Stimulated activated CD4-positive, alpha-beta T cell treated with anti-CD3 and anti-CD28 coated beads, Interleukin-4, amount 100 ng/mL, for 1 hour (primary cell): ENCODE results near the gene ARHGAP42.
"Not testable (repeated sequence)": the region's sequence is repeated elsewhere in the genome, so short reads cannot be mapped to it uniquely, and the experiment has no call there.

ENCODE experiments used
- DNase-seq: peaks from one replicate; pipeline ENCODE4 v3.0.0-alpha.2; 2020

The ARHGAP42 gene, protein sequence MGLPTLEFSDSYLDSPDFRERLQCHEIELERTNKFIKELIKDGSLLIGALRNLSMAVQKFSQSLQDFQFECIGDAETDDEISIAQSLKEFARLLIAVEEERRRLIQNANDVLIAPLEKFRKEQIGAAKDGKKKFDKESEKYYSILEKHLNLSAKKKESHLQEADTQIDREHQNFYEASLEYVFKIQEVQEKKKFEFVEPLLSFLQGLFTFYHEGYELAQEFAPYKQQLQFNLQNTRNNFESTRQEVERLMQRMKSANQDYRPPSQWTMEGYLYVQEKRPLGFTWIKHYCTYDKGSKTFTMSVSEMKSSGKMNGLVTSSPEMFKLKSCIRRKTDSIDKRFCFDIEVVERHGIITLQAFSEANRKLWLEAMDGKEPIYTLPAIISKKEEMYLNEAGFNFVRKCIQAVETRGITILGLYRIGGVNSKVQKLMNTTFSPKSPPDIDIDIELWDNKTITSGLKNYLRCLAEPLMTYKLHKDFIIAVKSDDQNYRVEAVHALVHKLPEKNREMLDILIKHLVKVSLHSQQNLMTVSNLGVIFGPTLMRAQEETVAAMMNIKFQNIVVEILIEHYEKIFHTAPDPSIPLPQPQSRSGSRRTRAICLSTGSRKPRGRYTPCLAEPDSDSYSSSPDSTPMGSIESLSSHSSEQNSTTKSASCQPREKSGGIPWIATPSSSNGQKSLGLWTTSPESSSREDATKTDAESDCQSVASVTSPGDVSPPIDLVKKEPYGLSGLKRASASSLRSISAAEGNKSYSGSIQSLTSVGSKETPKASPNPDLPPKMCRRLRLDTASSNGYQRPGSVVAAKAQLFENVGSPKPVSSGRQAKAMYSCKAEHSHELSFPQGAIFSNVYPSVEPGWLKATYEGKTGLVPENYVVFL

GRCh38 chr11:100687054-100687629, at the start of gene ARHGAP42:
Gene ARHGAP42, plus strand, starts transcription at chr11:100687288. Its CDS starts 391 bp downstream, at chr11:100687679.
- peak; percentile 3 for DNase-seq

DNA sequence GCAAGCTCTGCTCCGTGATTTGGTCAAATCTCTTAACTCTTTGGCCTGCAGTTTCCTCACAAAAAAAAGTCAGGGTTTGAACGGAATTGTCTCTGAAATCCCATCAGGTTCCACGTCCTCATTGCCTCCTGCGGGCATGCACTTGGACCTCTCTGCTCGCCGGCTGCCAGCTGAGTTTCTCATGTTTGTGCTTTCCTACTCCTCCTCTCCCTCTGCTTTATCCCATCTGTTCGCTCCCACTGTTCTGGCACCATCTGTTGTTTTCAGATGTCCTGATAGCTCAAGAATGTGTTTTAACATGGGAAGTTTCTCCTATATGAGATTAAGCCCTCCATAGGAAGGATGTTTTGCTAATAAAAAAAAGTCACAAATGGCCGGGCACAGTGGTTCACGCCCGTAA, 49.4 kb upstream of the ARHGAP42 start:
- DNase-seq, result no peak

DNA sequence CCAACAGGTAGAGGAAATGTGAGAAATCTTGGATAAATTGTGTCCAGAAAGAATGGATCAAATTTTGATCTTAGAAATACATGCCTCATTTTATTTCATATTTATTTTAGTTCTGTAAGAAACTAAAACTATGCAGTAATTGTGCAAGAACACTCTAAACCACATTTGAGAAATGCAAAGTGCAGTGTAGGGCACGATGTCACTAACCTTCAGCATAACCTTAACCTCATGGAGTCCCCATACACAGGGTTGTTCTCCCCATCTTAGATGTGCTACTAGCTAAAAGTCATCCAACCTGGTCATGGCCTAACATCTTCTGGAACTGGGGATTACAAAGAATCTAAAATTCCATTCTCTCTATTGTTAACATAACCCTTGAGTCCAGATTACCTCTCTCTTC, 48.4 kb upstream of the ARHGAP42 start:
- no peak for DNase-seq

DNA sequence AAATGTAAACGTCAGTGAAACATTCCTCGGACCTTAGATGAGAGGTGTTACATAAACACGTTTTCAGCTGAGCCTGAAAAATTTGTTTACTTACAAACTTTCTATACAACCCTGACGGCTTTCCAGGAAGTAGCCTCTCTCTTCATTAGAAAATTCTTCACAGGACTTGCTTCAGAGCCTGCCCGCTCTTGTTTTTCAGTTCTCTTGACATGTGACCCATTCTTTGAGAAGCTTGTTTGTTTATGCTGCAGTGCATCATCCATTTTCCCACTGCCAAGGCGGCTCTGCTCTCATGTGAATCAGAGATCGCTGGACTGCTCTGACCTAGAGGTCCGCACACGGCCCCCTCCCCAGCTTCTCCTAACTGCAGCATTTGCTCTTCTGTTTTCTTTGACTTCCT, 47.9 kb upstream of the ARHGAP42 start:
- no peak for DNase-seq

DNA sequence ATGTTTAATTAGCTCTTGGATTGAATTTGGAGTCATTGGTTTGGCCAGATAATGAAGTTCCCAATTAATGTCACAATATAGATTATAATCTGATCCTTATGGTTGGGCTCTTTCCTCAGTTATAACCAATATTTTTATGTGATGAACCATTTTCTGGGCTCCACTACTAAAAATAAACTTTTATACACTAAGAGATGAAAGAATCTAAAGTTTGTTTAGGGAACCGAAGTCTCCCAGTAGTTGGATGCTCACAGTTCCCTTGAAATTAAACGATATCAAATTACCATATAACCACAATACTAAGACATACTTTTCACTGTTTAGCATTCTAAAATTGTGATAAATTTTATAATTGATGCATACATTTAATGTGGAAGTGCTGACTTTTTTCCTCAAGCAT, 47.0 kb upstream of the ARHGAP42 start:
- no peak for DNase-seq

GRCh38 chr11:100640646-100641045, 46.4 kb upstream of the ARHGAP42 start:
- no peak for DNase-seq

- no peak for DNase-seq
These were observed 45.6 kb upstream of the ARHGAP42 start for GRCh38 chr11:100641456-100641855.

DNA sequence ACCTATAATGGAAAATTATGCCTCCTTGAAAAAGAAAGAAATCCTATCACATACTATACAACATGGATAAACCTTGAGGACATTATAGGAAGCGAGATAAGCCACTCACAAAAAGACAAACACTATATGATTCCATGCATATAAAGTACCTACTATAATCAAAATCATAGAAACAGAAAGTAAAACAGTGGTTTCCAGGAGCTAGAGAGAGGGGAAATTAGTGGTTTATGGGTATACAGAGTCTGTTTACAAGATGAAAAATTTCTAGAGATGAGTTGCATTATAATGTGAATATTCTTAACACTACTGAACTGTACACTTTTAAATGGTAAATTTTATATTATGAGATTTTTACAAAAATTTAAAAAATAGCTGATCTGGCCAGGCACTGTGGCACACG, 40.5 kb upstream of the ARHGAP42 start:
- no peak for DNase-seq

DNA sequence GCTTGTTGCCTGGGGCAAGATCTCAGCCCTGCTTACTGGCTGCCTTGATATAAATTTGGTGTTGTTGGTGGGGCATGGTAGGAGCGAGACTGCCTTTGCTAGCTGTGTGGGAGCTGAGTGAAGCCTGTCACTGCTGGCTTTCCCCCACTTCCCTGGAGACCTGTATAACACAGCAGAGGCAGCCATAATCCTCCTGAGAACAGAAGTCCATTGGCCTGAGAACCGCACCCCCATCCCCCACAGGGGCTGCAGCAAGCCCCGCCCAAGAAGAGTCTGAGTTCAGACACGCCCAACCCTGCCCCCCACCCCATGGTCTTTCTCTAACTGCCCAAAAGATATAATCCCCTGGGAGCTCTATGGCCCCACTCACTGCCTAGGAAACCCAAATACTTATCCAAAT, 39.2 kb upstream of the ARHGAP42 start:
- no peak for DNase-seq

DNA sequence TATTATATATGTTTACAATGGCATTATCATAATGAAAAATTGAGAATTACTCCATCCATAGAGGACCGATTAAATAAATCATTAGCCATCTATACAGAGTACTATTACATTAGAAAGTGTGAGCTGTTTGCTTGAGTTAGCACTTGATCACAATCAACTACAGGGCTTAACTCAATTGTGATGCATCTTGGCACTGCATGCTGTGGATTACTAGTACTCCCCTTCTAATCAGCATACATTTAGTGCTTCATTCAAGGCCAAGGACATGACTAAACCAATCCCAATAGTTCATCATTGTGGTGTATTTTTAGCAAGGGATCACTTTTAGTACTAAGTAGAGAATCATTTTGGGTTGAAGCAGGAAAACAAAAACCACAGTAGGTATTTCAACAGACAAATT, 23.5 kb upstream of the ARHGAP42 start:
- DNase-seq, result no peak

DNA sequence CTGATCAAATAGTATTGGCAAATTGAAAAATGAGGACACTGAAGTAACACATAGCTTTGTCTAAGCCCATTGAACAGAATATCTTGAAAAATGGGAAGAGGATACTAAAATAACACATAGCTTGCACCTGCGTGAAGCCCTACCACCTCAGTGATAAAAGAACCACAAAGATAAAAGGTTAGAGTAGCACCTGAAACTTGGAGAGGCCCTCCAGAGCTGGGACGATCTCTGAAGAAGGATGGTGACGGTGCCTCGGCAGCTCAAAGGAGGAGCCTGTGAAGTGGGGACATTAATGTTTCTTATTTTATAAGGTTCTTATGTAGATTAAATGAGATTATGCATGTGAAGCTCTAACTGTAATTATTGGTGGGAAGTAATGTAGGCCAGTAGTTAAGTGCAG, 23.1 kb upstream of the ARHGAP42 start:
- no peak for DNase-seq

GRCh38 chr11:100666816-100667215, 20.3 kb upstream of the ARHGAP42 start:
- not testable (repeated sequence) for DNase-seq

DNA sequence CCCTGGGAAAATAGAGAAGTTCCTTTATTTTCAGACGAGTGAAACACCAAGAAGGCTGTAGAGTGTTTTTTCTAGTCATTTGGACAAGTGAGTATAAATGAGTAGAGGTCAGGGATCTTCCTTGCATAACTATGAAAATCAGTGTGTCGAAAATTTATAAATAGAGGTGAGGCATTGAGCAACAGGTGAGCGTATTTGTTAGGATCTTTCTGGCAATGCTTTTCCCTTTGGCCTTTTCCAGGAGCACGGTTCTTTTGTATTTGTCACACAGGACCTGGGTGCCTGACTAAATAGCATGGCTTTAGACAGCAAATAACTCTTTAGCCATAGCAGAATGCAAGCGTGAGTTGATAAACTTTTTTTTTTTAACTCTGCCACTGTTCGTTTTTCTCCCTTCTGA, 19.6 kb upstream of the ARHGAP42 start:
- no peak for DNase-seq

GRCh38 chr11:100670140-100670539, 16.9 kb upstream of the ARHGAP42 start:
- no peak for DNase-seq

- no peak for DNase-seq
These were observed 15.6 kb upstream of the ARHGAP42 start for GRCh38 chr11:100671471-100671870.

DNA sequence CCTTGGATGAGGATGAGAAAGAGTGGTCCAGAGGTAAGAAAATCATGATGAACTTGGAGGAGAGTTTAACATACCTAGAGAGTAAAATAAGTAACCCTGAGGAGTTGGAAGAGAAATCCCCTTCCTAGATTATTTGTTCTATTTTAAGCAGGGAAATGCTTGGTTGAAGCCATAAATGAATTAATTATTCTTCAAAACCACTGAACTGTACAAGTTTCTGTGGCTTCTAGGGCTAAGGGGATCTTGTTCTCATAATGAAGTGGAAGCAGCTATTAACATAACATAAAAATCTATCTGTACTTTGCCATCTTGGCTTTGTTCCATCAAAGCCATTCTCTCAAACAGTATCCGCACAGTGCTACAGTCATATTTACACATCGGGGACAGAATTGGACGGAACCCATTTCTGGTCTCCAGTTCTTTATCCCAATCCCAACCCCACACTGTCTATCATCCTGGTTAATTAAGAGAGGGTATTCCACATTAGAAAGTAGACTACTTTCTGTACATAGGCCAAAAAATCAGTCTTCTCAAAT, 14.5 kb upstream of the ARHGAP42 start:
- DNase-seq, result no peak

DNA sequence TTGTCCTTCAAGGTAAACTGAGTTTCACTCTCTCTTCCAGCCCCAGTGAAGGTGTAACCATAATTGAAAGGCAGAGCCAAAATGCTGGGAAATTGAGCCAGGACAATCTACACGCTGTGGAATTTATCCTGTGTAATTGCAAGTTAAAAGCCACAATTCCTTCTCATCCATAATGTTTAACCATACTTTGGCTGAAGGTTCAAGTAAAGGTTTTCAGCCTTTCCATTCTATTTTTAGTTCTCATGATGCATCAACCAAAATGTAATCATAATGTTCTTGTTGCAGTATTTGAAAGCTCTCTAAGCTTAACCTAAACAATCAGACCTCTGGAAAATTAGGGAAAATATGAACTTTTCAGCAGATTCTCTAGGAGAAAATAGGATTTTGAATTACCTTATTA, 14.0 kb upstream of the ARHGAP42 start:
- no peak for DNase-seq

DNA sequence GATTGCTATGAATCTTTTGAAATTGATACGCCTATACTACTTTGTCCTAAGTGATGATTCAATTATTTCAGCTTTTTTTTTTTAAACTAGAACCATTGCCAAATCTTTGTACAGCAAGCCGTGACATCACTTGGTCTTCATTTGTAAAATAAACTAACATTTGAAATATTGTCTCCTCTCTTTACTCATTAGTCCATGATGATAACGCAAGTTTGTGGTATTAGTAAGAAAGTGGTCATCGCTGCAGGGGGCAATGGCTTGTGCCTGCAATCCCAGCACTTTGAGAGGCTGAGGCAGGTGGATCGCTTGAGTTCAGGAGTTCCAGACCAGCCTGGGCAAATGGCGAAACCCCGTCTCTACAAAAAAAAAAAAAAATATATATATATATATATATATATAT, 12.9 kb upstream of the ARHGAP42 start:
- no peak for DNase-seq

GRCh38 chr11:100675115-100675650, 11.9 kb upstream of the ARHGAP42 start:
- DNase-seq, result no peak

- no peak for DNase-seq
These were observed 10.2 kb upstream of the ARHGAP42 start for GRCh38 chr11:100676901-100677300.

DNA sequence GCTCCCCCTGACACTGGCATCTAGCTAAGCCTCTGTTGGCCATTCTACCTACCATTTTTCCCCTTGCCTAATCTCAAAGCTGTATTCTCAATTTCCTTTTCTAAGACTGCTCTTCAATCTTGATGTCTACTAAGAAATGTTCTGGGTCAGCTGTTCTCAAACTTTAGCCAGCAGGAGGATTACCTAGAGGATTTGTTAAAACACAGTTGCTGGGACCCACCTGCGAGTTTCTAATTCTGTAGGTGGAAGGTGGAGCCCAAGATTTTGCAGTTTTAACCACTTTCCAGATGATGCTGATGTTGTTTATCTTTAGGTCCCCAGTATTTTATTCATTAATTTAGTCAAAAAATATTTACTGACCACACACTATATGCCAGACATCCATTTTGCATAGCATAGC, 9.3 kb upstream of the ARHGAP42 start:
- no peak for DNase-seq

DNA sequence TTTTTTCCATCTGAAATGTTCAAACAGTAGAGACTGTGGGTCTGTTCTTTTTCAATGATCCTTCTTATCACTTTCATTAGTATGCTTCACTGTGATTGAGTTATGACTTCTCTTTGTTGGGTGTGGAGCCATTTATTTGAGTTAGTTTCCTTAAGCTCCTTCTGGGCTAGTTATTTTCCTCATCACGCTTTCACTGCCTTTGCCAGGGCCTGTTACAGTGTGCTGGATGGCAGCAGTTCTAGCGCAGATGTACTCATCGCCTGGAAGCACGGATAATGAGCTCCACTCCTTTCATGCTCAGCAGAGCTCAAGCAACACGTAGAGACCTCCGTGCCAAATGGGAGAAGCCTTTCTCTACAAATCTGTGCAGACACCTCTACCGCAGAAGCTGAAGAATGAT, 7.0 kb upstream of the ARHGAP42 start:
- DNase-seq, result no peak

DNA sequence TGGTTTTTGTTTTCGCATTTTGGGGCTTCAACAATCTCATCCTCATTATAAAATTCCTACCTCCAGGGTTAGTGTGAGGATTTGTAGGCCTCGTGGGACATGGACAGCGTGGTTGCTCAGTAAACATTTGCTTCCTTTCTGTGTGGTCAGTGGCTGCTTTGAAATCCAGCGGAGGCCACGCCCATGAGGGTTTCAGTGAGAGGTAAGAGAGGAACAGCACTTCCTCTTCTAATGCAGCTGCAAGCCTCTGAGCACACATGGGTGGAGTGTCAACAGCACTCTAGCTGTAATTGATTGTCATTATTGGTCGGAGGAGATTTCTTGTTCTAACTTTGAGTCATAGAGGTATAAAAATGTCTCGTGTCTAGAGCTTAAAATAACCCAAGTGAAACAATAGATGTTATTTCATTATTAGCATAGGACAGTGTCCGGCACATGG, 6.0 kb upstream of the ARHGAP42 start:
- no peak for DNase-seq
